GM12878 (cell line): ENCODE results near the gene CNGB1. TPM values are rescaled to one million over a fixed set of nuclear protein-coding genes. Genes with fewer than 3 reads are reported as not detected.

Experiments
- ATAC-seq: fragments of 200-7000 bp; cut with Tn5 transposase; 3 replicates; pipeline ENCODE4 v1.9.1; 2020; ENCODE audit warnings: mild to moderate bottlenecking, moderate library complexity
- BruUV-seq: library from RNA; stranded (reverse); fragments of 400-500 nt; replicated peaks from 2 replicates; lab custom pipeline; 2021; lab: Mats Ljungman, UMichigan
- CTCF ChIA-PET: fragments of 300-600 bp; sonication (Branson Sonifier 250); formaldehyde crosslinking; extraction: SDS; loops from one replicate; lab custom pipeline; 2021; ENCODE audit warnings: inconsistent platforms; lab: Yijun Ruan, JAX
- POLR2A ChIA-PET: fragments of 350-600 bp; formaldehyde crosslinking; extraction: SDS; loops from one replicate; lab custom pipeline; 2021; ENCODE audit warnings: inconsistent platforms; lab: Charles Lee
- RAD21 ChIA-PET: fragments of 300-600 bp; sonication (Branson Sonifier 250); formaldehyde crosslinking; loops from one replicate; lab custom pipeline; 2023; ENCODE audit warnings: antibody characterized with exemption; ENCODE audit not compliant: unreplicated experiment; lab: Charles Lee
- SMC1A ChIA-PET: fragments of 300-600 bp; sonication (Branson Sonifier 250); formaldehyde crosslinking; loops from one replicate; lab custom pipeline; 2023; ENCODE audit not compliant: unreplicated experiment, uncharacterized antibody; lab: Charles Lee
- DNase-seq: peaks from one replicate; pipeline ENCODE4 v3.0.0-alpha.2; 2011; ENCODE audit warnings: low read depth, low spot score
- FAIRE-seq: peaks from 3 replicates; lab custom pipeline; 2011; peaks lifted over from hg19 to GRCh38; lab: Jason Lieb, UNC
- H2AFZ ChIP-seq: 2 replicates; pipeline ENCODE4 v1.6.0; 2011; ENCODE audit warnings: low read depth, low read length, control low read depth; ENCODE audit not compliant: control insufficient read depth
- H3K27ac ChIP-seq: 2 replicates; pipeline ENCODE4 v1.5.1; 2011; ENCODE audit warnings: control low read depth; ENCODE audit not compliant: control insufficient read depth, insufficient read depth
- H3K27me3 ChIP-seq, 2 experiments: replicated peaks in 1 of 2; 2 replicates each; pipeline versions ENCODE4 v1.6.0 to v1.6.1; 2011; ENCODE audit warnings: low read length in 1 of 2; ENCODE audit not compliant: control insufficient read depth in 2 of 2, insufficient read depth in 2 of 2
- H3K36me3 ChIP-seq, 2 experiments: 2 replicates each; pipeline ENCODE4 v1.5.1; 2011; ENCODE audit warnings: low read length in 1 of 2; ENCODE audit not compliant: control insufficient read depth in 2 of 2, insufficient read depth in 2 of 2
- H3K4me1 ChIP-seq: 2 replicates; pipeline ENCODE4 v1.6.1; 2011; ENCODE audit warnings: mild to moderate bottlenecking, low read length, moderate library complexity, mixed read lengths; ENCODE audit not compliant: control insufficient read depth, insufficient read depth
- H3K4me2 ChIP-seq: 2 replicates; pipeline ENCODE4 v1.6.0; 2011; ENCODE audit warnings: control low read depth; ENCODE audit not compliant: control insufficient read depth, insufficient read depth
- H3K4me3 ChIP-seq: fragments of 200-600 bp; sonication (generic); 2 replicates; pipeline ENCODE4 v1.5.1; 2016
- H3K79me2 ChIP-seq: 2 replicates; pipeline ENCODE4 v1.6.0; 2011; ENCODE audit warnings: low read length; ENCODE audit not compliant: control insufficient read depth, insufficient read depth
- H3K9ac ChIP-seq: 2 replicates; pipeline ENCODE4 v1.8.0; 2011; ENCODE audit warnings: low read length, control low read depth, mixed read lengths; ENCODE audit not compliant: control insufficient read depth, insufficient read depth
- H3K9me3 ChIP-seq: replicated peaks from 3 replicates; pipeline ENCODE4 v1.5.1; 2011; ENCODE audit warnings: mild to moderate bottlenecking, low read length; ENCODE audit not compliant: control insufficient read depth, insufficient read depth
- H4K20me1 ChIP-seq: 2 replicates; pipeline ENCODE4 v1.6.0; 2011; ENCODE audit not compliant: control insufficient read depth, insufficient read depth
- BHLHE40 ChIP-seq, 2 experiments: fragments of 450-650 bp in 1 of 2; IDR thresholded peaks; 2 replicates each; pipeline ENCODE4 v1.6.1; 2011 to 2017; ENCODE audit warnings: low read depth in 2 of 2, borderline replicate concordance in 1 of 2, improper control_type of control experiment in 1 of 2, low read length in 1 of 2, mild to moderate bottlenecking in 1 of 2
- BMI1 ChIP-seq: fragments of 450-650 bp; IDR thresholded peaks from 2 replicates; pipeline ENCODE4 v1.6.1; 2016; ENCODE audit warnings: mild to moderate bottlenecking, moderate library complexity, borderline replicate concordance
- EED ChIP-seq: sonication (generic); IDR thresholded peaks from 2 replicates; pipeline ENCODE4 v1.6.1; 2016; ENCODE audit warnings: antibody characterized with exemption, low read depth
- EZH2 ChIP-seq: IDR thresholded peaks from 2 replicates; pipeline ENCODE4 v1.6.1; 2012; ENCODE audit warnings: low read depth, mild to moderate bottlenecking, control low read depth, inconsistent platforms, low read length, borderline replicate concordance; ENCODE audit not compliant: control insufficient read depth
- KDM1A ChIP-seq: fragments of 200-600 bp; sonication (generic); IDR thresholded peaks from 2 replicates; pipeline ENCODE4 v1.6.1; 2016; ENCODE audit warnings: borderline replicate concordance
- MYB ChIP-seq: fragments of 150-350 bp; IDR thresholded peaks from 2 replicates; pipeline ENCODE4 v1.6.1; 2014; ENCODE audit warnings: mild to moderate bottlenecking, low read depth, low read length, borderline replicate concordance
- NR2C1 ChIP-seq: fragments of 450-650 bp; IDR thresholded peaks from 2 replicates; pipeline ENCODE4 v1.6.1; 2017; ENCODE audit warnings: antibody characterized with exemption, mild to moderate bottlenecking, moderate library complexity
- NRF1 ChIP-seq: conservative IDR thresholded peaks from 2 replicates; pipeline ENCODE4 v1.6.1; 2011; ENCODE audit warnings: mild to moderate bottlenecking, low read depth, low read length, improper control_type of control experiment
- RCOR1 ChIP-seq: conservative IDR thresholded peaks from 2 replicates; pipeline ENCODE4 v1.6.1; 2012; ENCODE audit warnings: low read depth, low read length, improper control_type of control experiment
- SMAD5 ChIP-seq: IDR thresholded peaks from 2 replicates; pipeline ENCODE4 v1.6.1; 2016; ENCODE audit warnings: antibody characterized with exemption, low read depth
- SPI1 ChIP-seq: IDR thresholded peaks from 2 replicates; pipeline ENCODE4 v1.6.1; 2011; ENCODE audit warnings: low read depth, mild to moderate bottlenecking, low read length, moderate library complexity, borderline replicate concordance; ENCODE audit not compliant: insufficient read depth
- STAT1 ChIP-seq: fragments of 450-650 bp; conservative IDR thresholded peaks from 2 replicates; pipeline ENCODE4 v1.6.1; 2014; ENCODE audit warnings: antibody characterized with exemption, mild to moderate bottlenecking
- SUPT20H ChIP-seq: IDR thresholded peaks from 2 replicates; pipeline ENCODE4 v1.6.1; 2011; ENCODE audit warnings: low read depth, mild to moderate bottlenecking, low read length, moderate library complexity, borderline replicate concordance; ENCODE audit not compliant: control insufficient read depth
- WGBS: methylation state at CpG from one replicate; pipeline ENCODE4 v1.1.6; 2016; ENCODE audit warnings: low lambda C conversion rate; ENCODE audit not compliant: insufficient replicate concordance, insufficient coverage; ENCODE audit errors: missing lambda C conversion rate; 5-methylcytosine and 5-hydroxymethylcytosine counted together
- in situ Hi-C: fragments of 300-500 bp; cut with MboI; formaldehyde crosslinking; loops from 9 replicates; pipeline ENCODE4 v1.14.3; 2018; ENCODE audit warnings: mixed read lengths
- intact Hi-C: fragments of 100-400 bp; cut with micrococcal nuclease; formaldehyde crosslinking; loops from one replicate; pipeline ENCODE4 v1.14.2; 2022; ENCODE audit not compliant: unreplicated experiment
- polyA plus RNA-seq, 11 experiments: library from polyadenylated mRNA; depleted of rRNA in 4 of 11; unstranded in 6 of 11; stranded (reverse) in 5 of 11; fragments of >200 nt; fragmentation: Nextera tagmentation in 4 of 11; fragmentation: Illumina TruSeq in 1 of 11; extraction: Ambion mirVana in 4 of 11; extraction: Trizol in 1 of 11; gene quantifications; 1 replicate in 1 of 11; 2 replicates in 10 of 11; pipeline versions ENCODE4 v1.2.1 to v1.2.3, GENCODE V29; 2011 to 2016; ENCODE audit warnings: inconsistent platforms in 2 of 11, missing spikeins in 2 of 11, low read depth in 1 of 11
- total RNA-seq, 4 experiments: library from RNA; depleted of rRNA in 3 of 4; stranded (reverse); fragments of >200 nt in 3 of 4; fragmentation: Illumina TruSeq in 1 of 4; extraction: Trizol in 1 of 4; gene quantifications; 2 replicates each; pipeline versions ENCODE4 v1.2.1 to v1.2.3, GENCODE V29; 2013 to 2021
- TF ChIP-seq, protein P1 (sequence below), 3 experiments: IDR thresholded peaks in 2 of 3; conservative IDR thresholded peaks in 1 of 3; 2 replicates each; pipeline ENCODE4 v1.5.1; 2011; ENCODE audit warnings: low read depth in 3 of 3, low read length in 3 of 3, mild to moderate bottlenecking in 3 of 3, control low read depth in 2 of 3, moderate library complexity in 2 of 3, inconsistent platforms in 1 of 3, mixed read lengths in 1 of 3; ENCODE audit not compliant: control insufficient read depth in 2 of 3, insufficient read depth in 1 of 3; ENCODE audit errors: extremely low read depth in 1 of 3
- TF ChIP-seq, protein P2 (sequence below): IDR thresholded peaks from 2 replicates; pipeline ENCODE4 v1.6.1; 2012; ENCODE audit warnings: improper control_type of control experiment, low read depth, low read length; ENCODE audit not compliant: insufficient replicate concordance

CNGB1 gene
- total and polyA plus RNA-seq, 10 of the 15 experiments (the other 5 are each of a cell fraction or from before 2014, with no cell fraction given), result 0.03 TPM; not detected in 9

DNA sequence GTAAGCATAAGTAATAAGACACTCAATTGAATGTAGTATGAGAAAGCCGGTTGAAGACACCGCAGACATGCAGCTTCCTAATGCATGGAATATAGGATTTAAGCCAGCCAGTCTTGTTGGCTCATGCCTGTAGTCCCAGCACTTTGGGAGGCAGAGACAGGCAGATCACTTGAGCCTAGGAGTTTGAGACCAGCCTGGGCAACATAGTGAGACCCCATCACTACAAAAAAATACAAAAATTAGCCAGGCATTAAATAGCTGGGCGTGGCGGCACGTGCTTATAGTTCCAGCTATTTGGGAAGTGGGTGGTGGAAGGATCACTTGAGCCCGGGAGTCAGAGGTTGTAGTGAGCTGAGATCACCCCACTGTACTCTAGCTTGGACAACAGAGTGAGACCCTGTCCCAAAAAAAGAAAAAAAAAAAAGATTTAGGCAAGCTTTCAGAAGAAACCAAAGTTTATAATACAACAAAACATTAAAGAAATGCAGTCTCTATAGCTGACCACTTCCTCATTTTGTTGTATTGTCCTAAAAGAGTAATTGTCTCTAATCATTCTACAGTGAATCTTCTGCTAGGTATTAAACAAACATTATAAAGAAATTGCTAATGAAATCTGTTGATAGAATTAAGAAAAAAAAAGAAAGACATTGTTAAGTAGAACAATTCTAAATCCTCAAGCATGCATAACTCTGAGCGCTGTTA, 100.0 kb downstream of the CNGB1 start:
- in situ Hi-C loops, result no loop called here
- intact Hi-C loops, result no loop called here
- Histone ChIP-seq H3K4me2 (no peak overlapping the region; the same call in 1 of the 2 replicates), H3K9me3 (no peaks in the 10 kb centered on the region), H3K79me2 (no peaks in the 10 kb centered on the region), H3K27me3 (no peaks in the 10 kb centered on the region), H2AFZ (no peak overlapping the region), H3K4me3 (no peak overlapping the region), H4K20me1 (no peaks in the 10 kb centered on the region), H3K9ac (no peak overlapping the region), H3K4me1 (peaks cover 15% of the 10 kb centered on the region), H3K36me3 (no peaks in the 10 kb centered on the region), H3K27ac (no peak overlapping the region)
- no peak for DNase-seq
- WGBS, result 42% methylated on average over 7 of the region's 7 CpGs
- ChIA-PET CTCF (interaction anchor here (0.6 to 0.7 kb wide), 2 partner anchors 22 to 1509 kb away, joined by 3 read pairs; no protein-coding TSS in a partner anchor), RAD21 (no interaction called here), POLR2A (no interaction called here), SMC1A (interaction anchor here (0.6 kb wide), 1 partner anchor 251 kb away, joined by 3 read pairs; no protein-coding TSS in a partner anchor)
- TF ChIP-seq SPI1 (peak; percentile 61; the same call in 1 of the 2 replicates), BHLHE40 (IDR thresholded peaks at IDR 0.05; ENCODE audit: borderline replicate concordance in 1 of 2, low read depth in 2 of 2, low read length in 1 of 2) (peak in 1 of 2 experiments; percentile 16; a peak in 1 of 4 replicates), NR2C1 (no peak), BMI1 (no peak), SUPT20H (no peak), EED (no peak), NRF1 (no peak), EZH2 (no peak), STAT1 (no peak), MYB (no peak), KDM1A (no peak), RCOR1 (no peak), SMAD5 (no peak)
- TF ChIP-seq, protein P1, sequence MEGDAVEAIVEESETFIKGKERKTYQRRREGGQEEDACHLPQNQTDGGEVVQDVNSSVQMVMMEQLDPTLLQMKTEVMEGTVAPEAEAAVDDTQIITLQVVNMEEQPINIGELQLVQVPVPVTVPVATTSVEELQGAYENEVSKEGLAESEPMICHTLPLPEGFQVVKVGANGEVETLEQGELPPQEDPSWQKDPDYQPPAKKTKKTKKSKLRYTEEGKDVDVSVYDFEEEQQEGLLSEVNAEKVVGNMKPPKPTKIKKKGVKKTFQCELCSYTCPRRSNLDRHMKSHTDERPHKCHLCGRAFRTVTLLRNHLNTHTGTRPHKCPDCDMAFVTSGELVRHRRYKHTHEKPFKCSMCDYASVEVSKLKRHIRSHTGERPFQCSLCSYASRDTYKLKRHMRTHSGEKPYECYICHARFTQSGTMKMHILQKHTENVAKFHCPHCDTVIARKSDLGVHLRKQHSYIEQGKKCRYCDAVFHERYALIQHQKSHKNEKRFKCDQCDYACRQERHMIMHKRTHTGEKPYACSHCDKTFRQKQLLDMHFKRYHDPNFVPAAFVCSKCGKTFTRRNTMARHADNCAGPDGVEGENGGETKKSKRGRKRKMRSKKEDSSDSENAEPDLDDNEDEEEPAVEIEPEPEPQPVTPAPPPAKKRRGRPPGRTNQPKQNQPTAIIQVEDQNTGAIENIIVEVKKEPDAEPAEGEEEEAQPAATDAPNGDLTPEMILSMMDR (IDR thresholded peaks at IDR 0.05 in 2 of 3, conservative IDR thresholded peaks at IDR 0.05 in 1 of 3; ENCODE audit: control insufficient read depth in 2 of 3, extremely low read depth in 1 of 3, insufficient read depth in 1 of 3, low read depth in 3 of 3, low read length in 3 of 3), result no peak
- TF ChIP-seq, protein P2, sequence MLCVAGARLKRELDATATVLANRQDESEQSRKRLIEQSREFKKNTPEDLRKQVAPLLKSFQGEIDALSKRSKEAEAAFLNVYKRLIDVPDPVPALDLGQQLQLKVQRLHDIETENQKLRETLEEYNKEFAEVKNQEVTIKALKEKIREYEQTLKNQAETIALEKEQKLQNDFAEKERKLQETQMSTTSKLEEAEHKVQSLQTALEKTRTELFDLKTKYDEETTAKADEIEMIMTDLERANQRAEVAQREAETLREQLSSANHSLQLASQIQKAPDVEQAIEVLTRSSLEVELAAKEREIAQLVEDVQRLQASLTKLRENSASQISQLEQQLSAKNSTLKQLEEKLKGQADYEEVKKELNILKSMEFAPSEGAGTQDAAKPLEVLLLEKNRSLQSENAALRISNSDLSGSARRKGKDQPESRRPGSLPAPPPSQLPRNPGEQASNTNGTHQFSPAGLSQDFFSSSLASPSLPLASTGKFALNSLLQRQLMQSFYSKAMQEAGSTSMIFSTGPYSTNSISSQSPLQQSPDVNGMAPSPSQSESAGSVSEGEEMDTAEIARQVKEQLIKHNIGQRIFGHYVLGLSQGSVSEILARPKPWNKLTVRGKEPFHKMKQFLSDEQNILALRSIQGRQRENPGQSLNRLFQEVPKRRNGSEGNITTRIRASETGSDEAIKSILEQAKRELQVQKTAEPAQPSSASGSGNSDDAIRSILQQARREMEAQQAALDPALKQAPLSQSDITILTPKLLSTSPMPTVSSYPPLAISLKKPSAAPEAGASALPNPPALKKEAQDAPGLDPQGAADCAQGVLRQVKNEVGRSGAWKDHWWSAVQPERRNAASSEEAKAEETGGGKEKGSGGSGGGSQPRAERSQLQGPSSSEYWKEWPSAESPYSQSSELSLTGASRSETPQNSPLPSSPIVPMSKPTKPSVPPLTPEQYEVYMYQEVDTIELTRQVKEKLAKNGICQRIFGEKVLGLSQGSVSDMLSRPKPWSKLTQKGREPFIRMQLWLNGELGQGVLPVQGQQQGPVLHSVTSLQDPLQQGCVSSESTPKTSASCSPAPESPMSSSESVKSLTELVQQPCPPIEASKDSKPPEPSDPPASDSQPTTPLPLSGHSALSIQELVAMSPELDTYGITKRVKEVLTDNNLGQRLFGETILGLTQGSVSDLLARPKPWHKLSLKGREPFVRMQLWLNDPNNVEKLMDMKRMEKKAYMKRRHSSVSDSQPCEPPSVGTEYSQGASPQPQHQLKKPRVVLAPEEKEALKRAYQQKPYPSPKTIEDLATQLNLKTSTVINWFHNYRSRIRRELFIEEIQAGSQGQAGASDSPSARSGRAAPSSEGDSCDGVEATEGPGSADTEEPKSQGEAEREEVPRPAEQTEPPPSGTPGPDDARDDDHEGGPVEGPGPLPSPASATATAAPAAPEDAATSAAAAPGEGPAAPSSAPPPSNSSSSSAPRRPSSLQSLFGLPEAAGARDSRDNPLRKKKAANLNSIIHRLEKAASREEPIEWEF, result no peak
- FAIRE-seq, result no peak
- no TSS peak for BruUV-seq
- ATAC-seq, result no peak
